CD4-positive, alpha-beta T cell treated with Interleukin-4 for 4 hours (primary cell): ENCODE results near the gene CYBB.

Experiments
- DNase-seq: peaks from one replicate; pipeline ENCODE4 v3.0.0-alpha.2; 2020

Gene CYBB

GRCh38 chrX:37846141-37846540 lies 66.3 kb downstream of the CYBB start:
- peak; percentile 59 for DNase-seq

GRCh38 chrX:37846558-37846933 lies 66.7 kb downstream of the CYBB start:
- DNase-seq, result no peak

- peak; percentile 74 for DNase-seq
These were observed 67.3 kb downstream of the CYBB start, which contains the start of gene DYNLT3 for GRCh38 chrX:37846934-37847732. Gene DYNLT3, minus strand, starts transcription at chrX:37847571. Its CDS starts 61 bp downstream, at chrX:37847510.

- DNase-seq, result no peak
These were observed 67.9 kb downstream of the CYBB start for GRCh38 chrX:37847733-37848197.

GRCh38 chrX:37854148-37854547 lies 74.3 kb downstream of the CYBB start:
- no peak for DNase-seq

- DNase-seq, result no peak
These were observed 74.9 kb downstream of the CYBB start for GRCh38 chrX:37854748-37855147.

GRCh38 chrX:37860721-37861120 lies 80.9 kb downstream of the CYBB start:
- DNase-seq, result no peak

- DNase-seq, result no peak
These were observed 83.0 kb downstream of the CYBB start for GRCh38 chrX:37862851-37863250.
